Natural killer cell (primary cell): ENCODE results near the gene TMIGD1. TPM values are rescaled to one million over a fixed set of nuclear protein-coding genes. Genes with fewer than 3 reads are reported as not detected.

Experiments
- ATAC-seq, 3 donors: fragments of 150-1000 bp in 2 of 3; fragments of 200-7000 bp in 1 of 3; cut with Tn5 transposase; 1 replicate in 1 of 3; 2 replicates in 2 of 3; pipeline ENCODE4 v1.10.0; 2021; ENCODE audit warnings: mild to moderate bottlenecking in 2 of 3, moderate library complexity in 2 of 3
- DNase-seq, 2 donors: peaks; one replicate each; pipeline versions ENCODE4 v3.0.0 to v3.0.0-alpha.2; 2013 to 2021; ENCODE audit warnings: mixed read lengths in 1 of 2
- H3K27ac ChIP-seq: one replicate; pipeline ENCODE4 v1.5.1; 2013; ENCODE audit warnings: mild to moderate bottlenecking, low read length
- H3K27me3 ChIP-seq: one replicate; pipeline ENCODE4 v1.6.1; 2013; ENCODE audit warnings: low read length; ENCODE audit not compliant: control insufficient read depth, insufficient read depth
- H3K36me3 ChIP-seq: one replicate; pipeline ENCODE4 v1.6.1; 2013; ENCODE audit warnings: low read length; ENCODE audit not compliant: control insufficient read depth, insufficient read depth
- H3K4me1 ChIP-seq: one replicate; pipeline ENCODE4 v1.6.1; 2013; ENCODE audit warnings: low read length; ENCODE audit not compliant: control insufficient read depth, insufficient read depth
- H3K4me3 ChIP-seq: one replicate; pipeline ENCODE4 v1.5.1; 2013; ENCODE audit warnings: low read length
- H3K9me3 ChIP-seq: one replicate; pipeline ENCODE4 v1.6.1; 2013; ENCODE audit warnings: low read length; ENCODE audit not compliant: control insufficient read depth, insufficient read depth
- H3K27ac Mint-ChIP-seq, 2 donors: one replicate each; pipeline ENCODE4 v1.8.0; 2022; ENCODE audit warnings: mild to moderate bottlenecking in 2 of 2, mixed read lengths in 2 of 2, moderate library complexity in 1 of 2
- H3K27me3 Mint-ChIP-seq, 2 donors: one replicate each; pipeline ENCODE4 v1.8.0; 2022; ENCODE audit warnings: low read depth in 2 of 2, mixed read lengths in 2 of 2
- H3K36me3 Mint-ChIP-seq: one replicate; pipeline ENCODE4 v1.8.0; 2022; ENCODE audit warnings: mixed read lengths
- H3K4me1 Mint-ChIP-seq, 2 donors: one replicate each; pipeline ENCODE4 v1.8.0; 2022; ENCODE audit warnings: mixed read lengths in 2 of 2
- H3K4me3 Mint-ChIP-seq: one replicate; pipeline ENCODE4 v1.8.0; 2022; ENCODE audit warnings: mild to moderate bottlenecking, moderate library complexity, mixed read lengths
- H3K9me3 Mint-ChIP-seq, 2 donors: one replicate each; pipeline ENCODE4 v1.8.0; 2022; ENCODE audit warnings: mixed read lengths in 2 of 2
- WGBS: methylation state at CpG from one replicate; pipeline ENCODE4 v1.1.7; 2013; ENCODE audit warnings: missing lambda C conversion rate; ENCODE audit not compliant: insufficient coverage; 5-methylcytosine and 5-hydroxymethylcytosine counted together
- intact Hi-C: fragments of 100-400 bp; cut with micrococcal nuclease; formaldehyde crosslinking; loops from one replicate; pipeline ENCODE4 v1.14.2; 2022
- total RNA-seq, 4 donors: library from RNA; stranded (reverse); fragments of 120-200 nt in 1 of 4; gene quantifications; one replicate each; pipeline versions ENCODE4 v1.2.3 to v1.2.4, GENCODE V29; 2013 to 2022
- TF ChIP-seq, protein P1 (sequence below): fragments of 200-600 bp; IDR thresholded peaks from one replicate; pipeline ENCODE4 v1.8.0; 2022; ENCODE audit warnings: antibody characterized with exemption

TMIGD1 gene
- total RNA-seq, 3 donors from 2014 or later (not counting 1 experiment from before 2014, with no cell fraction given), result not detected

DNA sequence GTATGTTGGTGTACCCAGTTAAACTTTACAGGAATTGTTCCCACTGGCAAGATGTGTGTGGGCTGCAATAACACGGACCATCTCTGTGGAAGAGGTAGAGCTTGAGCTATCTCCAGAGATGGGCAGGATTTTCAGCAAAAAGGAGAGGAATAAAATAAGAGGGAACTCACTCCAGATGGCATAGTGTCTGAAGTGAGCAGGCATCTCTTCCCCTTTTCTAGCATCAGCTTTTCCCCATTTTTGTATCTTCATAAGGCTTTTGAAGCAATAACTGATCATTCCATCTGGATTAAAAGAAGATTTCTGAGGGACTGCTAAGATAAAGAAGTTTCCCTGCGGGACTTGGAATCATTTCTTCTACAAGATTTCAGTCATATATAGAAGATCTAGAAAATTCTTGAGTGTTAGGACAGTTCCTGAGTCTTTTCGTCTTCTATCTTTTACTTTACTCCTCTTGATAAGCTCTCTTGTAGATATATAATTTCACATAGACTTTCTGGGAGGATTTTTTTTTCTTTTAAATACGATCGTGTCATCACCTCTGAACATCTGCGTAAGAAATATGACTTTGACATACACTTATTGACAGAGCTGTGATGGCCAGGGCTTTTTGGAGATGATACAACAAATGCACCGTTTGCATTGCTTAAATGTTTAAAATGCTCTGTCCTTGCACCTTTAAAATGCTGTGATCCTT is 46.9 kb upstream of the TMIGD1 start:
- Mint-ChIP-seq H3K36me3 (no peaks in the 10 kb centered on the region), H3K4me1 (peaks cover 59 to 60% of the 10 kb centered on the region in 2 donors), H3K27me3 (no peaks in the 10 kb centered on the region), H3K9me3 (no peaks in the 10 kb centered on the region), H3K27ac (peak overlapping the region; percentile 83 to 93), H3K4me3 (peak overlapping the region; percentile 93)
- H3K9me3 ChIP-seq, result no peaks in the 10 kb centered on the region
- H3K4me1 ChIP-seq, result peaks cover 21% of the 10 kb centered on the region
- no peak for ATAC-seq
- no peak for DNase-seq
- H3K4me3 ChIP-seq, result no peak overlapping the region
- no peaks in the 10 kb centered on the region for H3K27me3 ChIP-seq
- no peak overlapping the region for H3K27ac ChIP-seq
- peaks cover 10% of the 10 kb centered on the region for H3K36me3 ChIP-seq
- TF ChIP-seq, protein P1, sequence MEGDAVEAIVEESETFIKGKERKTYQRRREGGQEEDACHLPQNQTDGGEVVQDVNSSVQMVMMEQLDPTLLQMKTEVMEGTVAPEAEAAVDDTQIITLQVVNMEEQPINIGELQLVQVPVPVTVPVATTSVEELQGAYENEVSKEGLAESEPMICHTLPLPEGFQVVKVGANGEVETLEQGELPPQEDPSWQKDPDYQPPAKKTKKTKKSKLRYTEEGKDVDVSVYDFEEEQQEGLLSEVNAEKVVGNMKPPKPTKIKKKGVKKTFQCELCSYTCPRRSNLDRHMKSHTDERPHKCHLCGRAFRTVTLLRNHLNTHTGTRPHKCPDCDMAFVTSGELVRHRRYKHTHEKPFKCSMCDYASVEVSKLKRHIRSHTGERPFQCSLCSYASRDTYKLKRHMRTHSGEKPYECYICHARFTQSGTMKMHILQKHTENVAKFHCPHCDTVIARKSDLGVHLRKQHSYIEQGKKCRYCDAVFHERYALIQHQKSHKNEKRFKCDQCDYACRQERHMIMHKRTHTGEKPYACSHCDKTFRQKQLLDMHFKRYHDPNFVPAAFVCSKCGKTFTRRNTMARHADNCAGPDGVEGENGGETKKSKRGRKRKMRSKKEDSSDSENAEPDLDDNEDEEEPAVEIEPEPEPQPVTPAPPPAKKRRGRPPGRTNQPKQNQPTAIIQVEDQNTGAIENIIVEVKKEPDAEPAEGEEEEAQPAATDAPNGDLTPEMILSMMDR, result no peak
- WGBS, result 86% methylated on average over 5 of the region's 7 CpGs
- intact Hi-C loops, result no loop called here

DNA sequence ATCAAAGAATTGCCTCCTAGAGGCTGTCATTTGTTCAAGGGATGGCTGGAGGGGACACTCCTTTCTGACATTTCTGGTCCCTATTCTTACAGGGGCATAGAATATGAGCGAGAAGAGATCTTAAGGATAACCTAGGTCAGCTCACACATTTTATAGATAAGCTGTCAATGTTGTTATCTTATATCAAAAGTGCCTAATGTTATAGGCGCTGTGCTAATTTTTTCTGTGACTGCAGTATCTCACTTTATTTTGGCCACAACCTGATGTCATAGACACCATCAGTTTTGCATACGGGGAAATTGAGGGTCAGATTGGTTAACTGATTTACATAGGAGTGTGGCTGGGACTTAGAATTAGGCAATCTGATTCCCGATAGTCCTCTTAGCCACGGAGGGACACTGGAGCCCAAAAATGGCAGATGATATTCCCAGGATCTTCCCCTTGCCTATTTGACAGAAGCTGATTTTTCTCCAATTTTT is 46.1 kb upstream of the TMIGD1 start:
- H3K27me3 ChIP-seq, result no peaks in the 10 kb centered on the region
- intact Hi-C loops, result loop anchor here (5.0 kb wide), 2 partner anchors 43 to 88 kb away; partner anchors contain the start of gene BLMH
- peak overlapping the region; percentile 80 for H3K27ac ChIP-seq
- TF ChIP-seq, protein P1, result no peak
- Mint-ChIP-seq H3K4me1 (peaks cover 59 to 60% of the 10 kb centered on the region in 2 donors), H3K27ac (peak overlapping the region; percentile 83 to 93), H3K9me3 (no peaks in the 10 kb centered on the region), H3K27me3 (peaks cover 0 to 1% of the 10 kb centered on the region in 2 donors), H3K36me3 (no peaks in the 10 kb centered on the region), H3K4me3 (peak overlapping the region; percentile 93)
- peaks cover 1% of the 10 kb centered on the region for H3K36me3 ChIP-seq
- H3K9me3 ChIP-seq, result no peaks in the 10 kb centered on the region
- 24% methylated on average over 4 of the region's 5 CpGs for WGBS
- peaks cover 21% of the 10 kb centered on the region for H3K4me1 ChIP-seq
- ATAC-seq (peak; percentile 9 to 18 (median 13)), DNase-seq (peak in 1 of 2 donors; percentile 50)
- H3K4me3 ChIP-seq, result peak overlapping the region; percentile 83

DNA sequence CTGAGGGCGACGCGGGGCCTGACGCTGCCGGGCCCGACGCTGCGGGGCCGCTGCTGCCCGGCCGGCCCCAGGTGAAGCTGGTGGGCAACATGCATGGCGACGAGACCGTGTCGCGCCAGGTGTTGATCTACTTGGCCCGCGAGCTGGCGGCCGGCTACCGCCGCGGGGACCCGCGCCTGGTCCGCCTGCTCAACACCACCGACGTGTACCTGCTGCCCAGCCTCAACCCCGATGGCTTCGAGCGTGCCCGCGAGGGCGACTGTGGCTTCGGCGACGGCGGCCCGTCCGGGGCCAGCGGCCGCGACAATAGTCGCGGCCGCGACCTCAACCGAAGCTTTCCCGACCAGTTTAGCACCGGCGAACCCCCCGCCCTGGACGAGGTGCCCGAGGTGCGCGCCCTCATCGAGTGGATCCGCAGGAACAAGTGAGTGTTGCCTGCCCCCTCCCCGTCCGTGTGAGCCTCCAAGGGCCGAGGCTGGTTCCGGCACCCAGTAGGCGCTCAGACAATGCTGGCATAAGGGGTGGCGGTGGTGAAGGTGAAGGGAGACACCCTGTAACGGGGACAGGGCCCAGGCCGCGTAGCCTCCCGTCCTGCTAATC is 45.5 kb upstream of the TMIGD1 start:
- peaks cover 0 to 6% of the 10 kb centered on the region in 2 donors for H3K27me3 Mint-ChIP-seq
- Histone ChIP-seq H3K27ac (peak overlapping the region; percentile 80), H3K27me3 (no peaks in the 10 kb centered on the region), H3K9me3 (no peaks in the 10 kb centered on the region), H3K4me3 (peak overlapping the region; percentile 83), H3K36me3 (no peaks in the 10 kb centered on the region), H3K4me1 (peaks cover 21% of the 10 kb centered on the region)
- WGBS, result under 1% methylated on average over 68 of the region's 68 CpGs
- peaks cover 59 to 60% of the 10 kb centered on the region in 2 donors for H3K4me1 Mint-ChIP-seq
- H3K27ac Mint-ChIP-seq, result peak overlapping the region; percentile 83 to 93
- DNase-seq, result peak; percentile 40 to 46
- peak overlapping the region; percentile 93 for H3K4me3 Mint-ChIP-seq
- ATAC-seq, result peak; percentile 22 to 26 (median 26)
- H3K9me3 Mint-ChIP-seq, result no peaks in the 10 kb centered on the region
- no peaks in the 10 kb centered on the region for H3K36me3 Mint-ChIP-seq
- intact Hi-C loops, result loop anchor here (5.0 kb wide), 2 partner anchors 42 to 87 kb away; partner anchors contain the start of gene BLMH
- TF ChIP-seq, protein P1, result no peak
